NT2/D1 (cell line): Measurements from ENCODE around the gene KY.
"Not testable (repeated sequence)": the region's sequence is repeated elsewhere in the genome, so short reads cannot be mapped to it uniquely, and the experiment has no call there.

Source experiments
- SUZ12 ChIP-seq: IDR thresholded peaks from 2 replicates; pipeline ENCODE4 v1.6.1; 2011; ENCODE audit not compliant: insufficient read length, insufficient read depth; ENCODE audit errors: extremely low read depth
- YY1 ChIP-seq: IDR thresholded peaks from 2 replicates; pipeline ENCODE4 v1.6.1; 2011; ENCODE audit not compliant: insufficient read length, insufficient read depth

DNA sequence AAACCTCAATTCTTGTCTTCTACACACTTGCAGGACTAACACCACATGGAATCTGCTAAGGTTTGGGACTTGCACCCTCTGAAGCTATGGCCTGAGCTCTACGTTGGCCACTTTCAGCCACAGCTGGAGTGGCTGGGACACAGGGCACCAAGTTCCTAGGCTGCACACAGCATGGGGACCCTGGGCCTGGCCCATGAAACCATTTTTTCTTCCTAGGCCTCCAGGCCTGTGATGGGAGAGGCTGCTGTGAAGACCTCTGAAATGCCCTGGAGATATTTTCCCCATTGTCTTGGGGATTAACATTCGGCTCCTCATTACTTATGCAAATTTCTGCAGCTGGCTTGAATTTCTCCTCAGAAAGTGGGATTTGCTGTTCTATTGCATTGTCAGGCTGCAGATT is 80.9 kb downstream of the KY start:
- not testable (repeated sequence) for TF ChIP-seq YY1, SUZ12
